Measurements from ENCODE around the gene TMSB15A.
"Not testable (repeated sequence)": the region's sequence is repeated elsewhere in the genome, so short reads cannot be mapped to it uniquely, and the experiment has no call there.

GRCh38 chrX:102478765-102479164 is 37.8 kb downstream of the TMSB15A start:
- TF ChIP-seq HDAC6 (IDR thresholded peaks at IDR 0.05; ENCODE audit: low read depth, low read length); USF2 (IDR thresholded peaks at IDR 0.05; ENCODE audit: low read length); NRF1 (IDR thresholded peaks at IDR 0.05; ENCODE audit: low read depth, low read length); POLR2A (IDR thresholded peaks at IDR 0.05; ENCODE audit: control extremely low read depth in 1 of 2, low read depth in 2 of 2, low read length in 2 of 2); CTCF (IDR thresholded peaks at IDR 0.05; ENCODE audit: control extremely low read depth in 1 of 3, insufficient read depth in 1 of 3, low read depth in 1 of 3, low read length in 3 of 3); JUN (IDR thresholded peaks at IDR 0.05; ENCODE audit: low read depth, low read length): not testable (repeated sequence)

Measured in H1 (cell line).